Stomach (tissue), 4 donors: Measurements from ENCODE around the gene ARHGEF3.
"Not testable (repeated sequence)": the region's sequence is repeated elsewhere in the genome, so short reads cannot be mapped to it uniquely, and the experiment has no call there.

Experiments
- EP300 ChIP-seq: sonication (generic); formaldehyde crosslinking; IDR thresholded peaks from one replicate; pipeline ENCODE4 v1.6.1; 2017; ENCODE audit warnings: antibody characterized with exemption
- POLR2A ChIP-seq, 4 donors: fragments of 450-650 bp; IDR thresholded peaks; one replicate each; pipeline ENCODE4 v1.6.1; 2016; ENCODE audit warnings: antibody characterized with exemption in 4 of 4, control low read depth in 2 of 4, mild to moderate bottlenecking in 1 of 4, moderate library complexity in 1 of 4
- POLR2AphosphoS5 ChIP-seq, 3 donors: sonication (generic); formaldehyde crosslinking; IDR thresholded peaks; one replicate each; pipeline ENCODE4 v1.6.1; 2016; ENCODE audit warnings: antibody characterized with exemption in 3 of 3
- TF ChIP-seq, protein P1 (sequence below), 7 experiments: fragments of 450-650 bp in 4 of 7; fragments of 200-600 bp in 3 of 7; sonication (generic) in 3 of 7; IDR thresholded peaks; one replicate each; pipeline ENCODE4 v1.5.1; 2016 to 2019; ENCODE audit warnings: antibody characterized with exemption in 7 of 7, control low read depth in 2 of 7, mild to moderate bottlenecking in 1 of 7

- TF ChIP-seq, protein P1, sequence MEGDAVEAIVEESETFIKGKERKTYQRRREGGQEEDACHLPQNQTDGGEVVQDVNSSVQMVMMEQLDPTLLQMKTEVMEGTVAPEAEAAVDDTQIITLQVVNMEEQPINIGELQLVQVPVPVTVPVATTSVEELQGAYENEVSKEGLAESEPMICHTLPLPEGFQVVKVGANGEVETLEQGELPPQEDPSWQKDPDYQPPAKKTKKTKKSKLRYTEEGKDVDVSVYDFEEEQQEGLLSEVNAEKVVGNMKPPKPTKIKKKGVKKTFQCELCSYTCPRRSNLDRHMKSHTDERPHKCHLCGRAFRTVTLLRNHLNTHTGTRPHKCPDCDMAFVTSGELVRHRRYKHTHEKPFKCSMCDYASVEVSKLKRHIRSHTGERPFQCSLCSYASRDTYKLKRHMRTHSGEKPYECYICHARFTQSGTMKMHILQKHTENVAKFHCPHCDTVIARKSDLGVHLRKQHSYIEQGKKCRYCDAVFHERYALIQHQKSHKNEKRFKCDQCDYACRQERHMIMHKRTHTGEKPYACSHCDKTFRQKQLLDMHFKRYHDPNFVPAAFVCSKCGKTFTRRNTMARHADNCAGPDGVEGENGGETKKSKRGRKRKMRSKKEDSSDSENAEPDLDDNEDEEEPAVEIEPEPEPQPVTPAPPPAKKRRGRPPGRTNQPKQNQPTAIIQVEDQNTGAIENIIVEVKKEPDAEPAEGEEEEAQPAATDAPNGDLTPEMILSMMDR (IDR thresholded peaks at IDR 0.05) = not testable (repeated sequence)
- not testable (repeated sequence) for TF ChIP-seq POLR2A (IDR thresholded peaks at IDR 0.05); EP300; POLR2AphosphoS5 (IDR thresholded peaks at IDR 0.05)
Observed at GRCh38 chr3:56692001-56692365, 109.8 kb downstream of the ARHGEF3 start.
